A673 (cell line): ENCODE measurements around the gene MEGF6.

ENCODE experiments used
- EZH2 ChIP-seq: fragments of 200-600 bp; sonication (generic); IDR thresholded peaks from 2 replicates; pipeline ENCODE4 v1.6.1; 2017; ENCODE audit warnings: borderline replicate concordance, low read depth, mild to moderate bottlenecking, mixed read lengths, antibody characterized with exemption, low read length; ENCODE audit not compliant: poor library complexity, severe bottlenecking
- TF ChIP-seq, protein P1 (sequence below): fragments of 300-800, 200-600 bp; sonication (generic); conservative IDR thresholded peaks from 2 replicates; pipeline ENCODE4 v1.5.1; 2017; ENCODE audit warnings: low read depth, mild to moderate bottlenecking, antibody characterized with exemption, low read length, moderate library complexity, mixed read lengths

- TF ChIP-seq, protein P1, sequence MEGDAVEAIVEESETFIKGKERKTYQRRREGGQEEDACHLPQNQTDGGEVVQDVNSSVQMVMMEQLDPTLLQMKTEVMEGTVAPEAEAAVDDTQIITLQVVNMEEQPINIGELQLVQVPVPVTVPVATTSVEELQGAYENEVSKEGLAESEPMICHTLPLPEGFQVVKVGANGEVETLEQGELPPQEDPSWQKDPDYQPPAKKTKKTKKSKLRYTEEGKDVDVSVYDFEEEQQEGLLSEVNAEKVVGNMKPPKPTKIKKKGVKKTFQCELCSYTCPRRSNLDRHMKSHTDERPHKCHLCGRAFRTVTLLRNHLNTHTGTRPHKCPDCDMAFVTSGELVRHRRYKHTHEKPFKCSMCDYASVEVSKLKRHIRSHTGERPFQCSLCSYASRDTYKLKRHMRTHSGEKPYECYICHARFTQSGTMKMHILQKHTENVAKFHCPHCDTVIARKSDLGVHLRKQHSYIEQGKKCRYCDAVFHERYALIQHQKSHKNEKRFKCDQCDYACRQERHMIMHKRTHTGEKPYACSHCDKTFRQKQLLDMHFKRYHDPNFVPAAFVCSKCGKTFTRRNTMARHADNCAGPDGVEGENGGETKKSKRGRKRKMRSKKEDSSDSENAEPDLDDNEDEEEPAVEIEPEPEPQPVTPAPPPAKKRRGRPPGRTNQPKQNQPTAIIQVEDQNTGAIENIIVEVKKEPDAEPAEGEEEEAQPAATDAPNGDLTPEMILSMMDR, result no peak
- no peak for TF ChIP-seq EZH2
Measured at GRCh38 chr1:3644273-3644672, 33.0 kb upstream of the MEGF6 start.
